Liver (tissue), 3 donors: ENCODE measurements around the gene AFAP1.

Experiments
- CTCF ChIP-seq: fragments of 150-350 bp; IDR thresholded peaks from 2 replicates; pipeline ENCODE4 v1.5.1; 2017; ENCODE audit warnings: improper control_type of control experiment, low read depth, low read length; ENCODE audit not compliant: missing input control
- GABPA ChIP-seq, 2 donors: IDR thresholded peaks in 1 of 2; conservative IDR thresholded peaks in 1 of 2; 2 replicates each; pipeline ENCODE4 v1.6.1; 2016; ENCODE audit warnings: antibody characterized with exemption in 2 of 2, mild to moderate bottlenecking in 1 of 2, moderate library complexity in 1 of 2
- HNF4G ChIP-seq: IDR thresholded peaks from 2 replicates; pipeline ENCODE4 v1.6.1; 2016; ENCODE audit warnings: antibody characterized with exemption
- RAD21 ChIP-seq, 2 donors: IDR thresholded peaks; 2 replicates each; pipeline ENCODE4 v1.6.1; 2016; ENCODE audit warnings: antibody characterized with exemption in 2 of 2, mild to moderate bottlenecking in 2 of 2
- REST ChIP-seq: IDR thresholded peaks from 2 replicates; pipeline ENCODE4 v1.6.1; 2016; ENCODE audit warnings: antibody characterized with exemption, mild to moderate bottlenecking
- SP1 ChIP-seq: IDR thresholded peaks from 2 replicates; pipeline ENCODE4 v1.6.1; 2018; ENCODE audit warnings: antibody characterized with exemption, mild to moderate bottlenecking
- TAF1 ChIP-seq: conservative IDR thresholded peaks from 2 replicates; pipeline ENCODE4 v1.6.1; 2016; ENCODE audit warnings: antibody characterized with exemption, mild to moderate bottlenecking
- TF ChIP-seq, protein P1 (sequence below): IDR thresholded peaks from 2 replicates; pipeline ENCODE4 v1.6.1; 2016; ENCODE audit warnings: antibody characterized with exemption
- donor health status: healthy.
- donor health status: healthy.

- TF ChIP-seq, protein P1, sequence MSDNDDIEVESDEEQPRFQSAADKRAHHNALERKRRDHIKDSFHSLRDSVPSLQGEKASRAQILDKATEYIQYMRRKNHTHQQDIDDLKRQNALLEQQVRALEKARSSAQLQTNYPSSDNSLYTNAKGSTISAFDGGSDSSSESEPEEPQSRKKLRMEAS = no peak
- no peak for TF ChIP-seq REST
- no peak for TF ChIP-seq CTCF
- TF ChIP-seq TAF1 = no peak
- TF ChIP-seq RAD21 (IDR thresholded peaks at IDR 0.05) = no peak
- TF ChIP-seq GABPA (IDR thresholded peaks at IDR 0.05 in 1 of 2, conservative IDR thresholded peaks at IDR 0.05 in 1 of 2) = no peak
- TF ChIP-seq SP1 = no peak
- no peak for TF ChIP-seq HNF4G
Measured at GRCh38 chr4:7788193-7788592, 151.5 kb downstream of the AFAP1 start.
